ENCODE data around the gene MOBP. TPM values are rescaled to one million over a fixed set of nuclear protein-coding genes. Genes with fewer than 3 reads are reported as not detected.

The MOBP gene
- total and polyA plus RNA-seq, 2 of the 4 experiments (the other 2 are of a cell fraction), result not detected

DNA sequence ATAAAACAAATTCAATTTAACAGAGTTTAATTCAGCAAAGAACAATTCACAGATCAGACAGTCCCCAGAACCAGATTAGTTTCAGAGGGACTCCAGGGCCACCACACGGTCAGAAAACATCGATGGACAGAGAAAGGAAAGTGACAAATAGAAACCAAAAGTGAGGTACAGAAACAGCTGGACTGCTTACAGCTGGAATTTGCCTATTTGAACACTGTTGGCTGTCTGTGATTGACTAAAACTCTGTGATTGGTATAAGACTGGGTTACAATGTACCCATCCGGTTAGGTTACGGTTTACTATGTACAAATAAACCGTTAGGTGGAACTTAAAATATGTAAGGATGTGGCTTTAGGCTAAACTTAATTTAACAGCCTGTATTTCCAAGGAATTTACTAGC is 30.3 kb downstream of the MOBP start:
- DNase-seq (no peak), ATAC-seq (ENCODE audit: low read depth) (no peak)
- H3K36me3 ChIP-seq (ENCODE audit: control insufficient read depth, insufficient read depth, low read length), result no peaks in the 10 kb centered on the region
- BruUV-seq (replicated peaks), result no TSS peak
- H2BK5ac ChIP-seq (ENCODE audit: low read depth, low read length, poor library complexity, severe bottlenecking), result no peak overlapping the region
- no peak overlapping the region for H3K4ac ChIP-seq (ENCODE audit: low read depth, low read length)
- no peak overlapping the region for H2BK120ac ChIP-seq (ENCODE audit: low read depth, low read length)
- no peak overlapping the region for H2AFZ ChIP-seq (replicated peaks; ENCODE audit: low read length, poor library complexity)
- no peak overlapping the region for H2BK20ac ChIP-seq (ENCODE audit: low read depth, low read length)
- H4K20me1 ChIP-seq (ENCODE audit: insufficient read depth, low read length), result no peaks in the 10 kb centered on the region
- no peak overlapping the region for H3K14ac ChIP-seq (replicated peaks; ENCODE audit: low read depth, low read length)
- no peak overlapping the region for H3K18ac ChIP-seq (ENCODE audit: low read depth, low read length)
- no peak overlapping the region for H4K91ac ChIP-seq (ENCODE audit: insufficient read depth, low read depth, low read length)
- no peak overlapping the region for H2AK9ac ChIP-seq (replicated peaks; ENCODE audit: low read depth, low read length, poor library complexity)
- WGBS, 2 experiments (ENCODE audit: extremely low coverage in 2 of 2, insufficient read length in 1 of 2), result 50% methylated on average over 2 of the region's 5 CpGs; no CpG with 5 or more reads in 1 of the 2 experiments
- no peak overlapping the region for H3K4me3 ChIP-seq (ENCODE audit: insufficient read depth, low read depth, low read length)
- intact Hi-C loops (cut with micrococcal nuclease) (loop anchor here (1.0 kb wide), 2 partner anchors 49 to 80 kb away; no protein-coding TSS in a partner anchor), in situ Hi-C loops (cut with MboI; ENCODE audit: low sequenced_read_pairs) (no loop called here), dilution Hi-C loops (cut with HindIII; ENCODE audit: low sequenced_read_pairs, unreplicated experiment) (no loop called here)
- no peak overlapping the region for H4K8ac ChIP-seq (ENCODE audit: low read depth in 2 of 2, low read length in 2 of 2)
- H3K9me1 ChIP-seq (ENCODE audit: insufficient read depth, low read length), result no peaks in the 10 kb centered on the region
- no peak overlapping the region for H3K4me2 ChIP-seq (ENCODE audit: low read depth, low read length)
- H2BK15ac ChIP-seq (ENCODE audit: low read depth, low read length), result no peak overlapping the region
- no peak overlapping the region for H3K56ac ChIP-seq (ENCODE audit: extremely low read depth, insufficient read depth, low read length)
- H4K5ac ChIP-seq (ENCODE audit: low read depth, low read length), result no peak overlapping the region
- no peak overlapping the region for H3K27ac ChIP-seq (ENCODE audit: insufficient read depth, low read length)
- H3K79me1 ChIP-seq (ENCODE audit: low read depth in 1 of 2, low read length in 2 of 2), result no peaks in the 10 kb centered on the region
- no peaks in the 10 kb centered on the region for H3K9me3 ChIP-seq (ENCODE audit: control insufficient read depth, insufficient read depth, low read length)
- H3K4me1 ChIP-seq (ENCODE audit: control insufficient read depth, insufficient read depth, low read length), result no peaks in the 10 kb centered on the region
- H3K23ac ChIP-seq (ENCODE audit: low read depth, low read length), result no peak overlapping the region
- ChIA-PET POLR2A (ENCODE audit: unreplicated experiment) (no interaction called here), CTCF (interaction anchor here (1.4 to 1.5 kb wide), 3 partner anchors 11 to 54 kb away, joined by 3 to 5 read pairs (median 3); no protein-coding TSS in a partner anchor)
- no peak overlapping the region for H3K9ac ChIP-seq (ENCODE audit: low read depth, low read length)
- TF ChIP-seq NFE2L2 (IDR thresholded peaks at IDR 0.05; ENCODE audit: low read depth, low read length) (no peak), RAD21 (IDR thresholded peaks at IDR 0.05; ENCODE audit: low read length) (no peak), MAZ (IDR thresholded peaks at IDR 0.05; ENCODE audit: borderline replicate concordance, low read depth, low read length) (no peak), RCOR1 (IDR thresholded peaks at IDR 0.05; ENCODE audit: insufficient replicate concordance, low read length) (no peak)
- TF ChIP-seq, protein P1, sequence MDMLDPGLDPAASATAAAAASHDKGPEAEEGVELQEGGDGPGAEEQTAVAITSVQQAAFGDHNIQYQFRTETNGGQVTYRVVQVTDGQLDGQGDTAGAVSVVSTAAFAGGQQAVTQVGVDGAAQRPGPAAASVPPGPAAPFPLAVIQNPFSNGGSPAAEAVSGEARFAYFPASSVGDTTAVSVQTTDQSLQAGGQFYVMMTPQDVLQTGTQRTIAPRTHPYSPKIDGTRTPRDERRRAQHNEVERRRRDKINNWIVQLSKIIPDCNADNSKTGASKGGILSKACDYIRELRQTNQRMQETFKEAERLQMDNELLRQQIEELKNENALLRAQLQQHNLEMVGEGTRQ (IDR thresholded peaks at IDR 0.05; ENCODE audit: low read depth, low read length), result no peak
- H3K27me3 ChIP-seq (ENCODE audit: control insufficient read depth, insufficient read depth, low read length), result peaks cover 14% of the 10 kb centered on the region
- H2AK5ac ChIP-seq (ENCODE audit: low read depth, low read length), result no peak overlapping the region
